ES-I3 (cell line): ENCODE measurements around the gene OR1J2.
A peak's percentile ranks its signal among the peaks of the same experiment; 100 is the strongest.

Experiments used
- H3K36me3 ChIP-seq: 2 replicates; pipeline ENCODE4 v1.6.1; 2013; ENCODE audit warnings: mild to moderate bottlenecking, low read length, control low read depth, moderate library complexity; ENCODE audit not compliant: insufficient read depth
- H3K4me1 ChIP-seq: 2 replicates; pipeline ENCODE4 v1.6.1; 2013; ENCODE audit warnings: mild to moderate bottlenecking, control low read depth, low read length; ENCODE audit not compliant: insufficient read depth
- H3K9ac ChIP-seq: 2 replicates; pipeline ENCODE4 v1.6.1; 2013; ENCODE audit warnings: low read depth, mild to moderate bottlenecking, low read length, moderate library complexity
- H3K9me3 ChIP-seq: 2 replicates; pipeline ENCODE4 v1.6.1; 2013; ENCODE audit warnings: mild to moderate bottlenecking, low read length, moderate library complexity; ENCODE audit not compliant: control insufficient read depth, insufficient read depth

Gene OR1J2, protein sequence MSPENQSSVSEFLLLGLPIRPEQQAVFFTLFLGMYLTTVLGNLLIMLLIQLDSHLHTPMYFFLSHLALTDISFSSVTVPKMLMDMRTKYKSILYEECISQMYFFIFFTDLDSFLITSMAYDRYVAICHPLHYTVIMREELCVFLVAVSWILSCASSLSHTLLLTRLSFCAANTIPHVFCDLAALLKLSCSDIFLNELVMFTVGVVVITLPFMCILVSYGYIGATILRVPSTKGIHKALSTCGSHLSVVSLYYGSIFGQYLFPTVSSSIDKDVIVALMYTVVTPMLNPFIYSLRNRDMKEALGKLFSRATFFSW

GRCh38 chr9:122510502-122510901 is at the start of gene OR1J2:
OR1J2 (plus strand) TSS chr9:122510802; CDS start chr9:122510802, 0 bp downstream.
- Histone ChIP-seq H3K4me1 (no peaks in the 10 kb centered on the region), H3K9ac (no peak within 1 kb of the TSS), H3K36me3 (no peaks in the 10 kb centered on the region), H3K9me3 (no peaks in the 10 kb centered on the region)

DNA sequence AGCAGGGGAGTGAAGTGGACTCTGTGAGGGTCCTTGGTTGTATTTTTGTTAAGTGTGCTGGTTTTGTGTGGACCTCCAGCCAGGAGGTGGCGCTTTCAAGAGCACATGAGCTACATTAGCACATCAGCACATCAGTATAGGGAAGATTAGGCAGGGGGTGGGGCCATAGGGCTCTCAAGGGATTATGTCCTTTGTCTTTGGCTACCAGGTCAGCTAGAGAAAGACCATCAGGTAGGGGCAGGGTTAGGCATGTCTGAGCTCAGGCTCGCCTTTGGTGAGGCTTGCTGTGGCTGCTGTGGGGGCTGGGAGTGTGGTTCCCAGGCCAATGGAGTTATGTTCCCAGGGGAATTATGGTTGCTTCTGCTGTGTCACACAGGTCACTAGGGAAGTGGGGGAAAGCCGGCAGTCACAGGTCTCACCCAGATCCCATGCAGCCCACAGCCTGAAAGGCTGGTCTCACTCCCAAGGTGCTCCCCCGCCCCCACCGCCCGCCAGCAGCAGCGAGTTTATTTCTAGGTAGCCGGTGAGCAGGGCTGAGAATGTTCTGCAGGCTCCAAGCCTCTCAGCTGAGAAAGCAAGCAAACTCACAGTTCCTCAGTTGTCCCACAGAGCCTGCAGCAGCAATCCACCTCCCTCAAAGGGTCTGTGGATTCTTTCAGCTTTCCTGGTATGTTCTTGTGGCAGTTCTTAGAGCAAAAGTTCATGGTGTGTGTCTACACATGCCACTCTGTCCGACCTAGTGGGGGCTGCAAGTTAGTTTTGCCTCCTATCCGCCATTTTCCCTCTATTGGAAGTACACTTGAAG is 46.6 kb upstream of the OR1J2 start:
- Histone ChIP-seq H3K9me3 (no peaks in the 10 kb centered on the region), H3K4me1 (0 out of 2 replicates have a peak, but pooled peaks cover 3% of the 10 kb centered on the region), H3K36me3 (no peaks in the 10 kb centered on the region), H3K9ac (peak overlapping the region; percentile 52; the same call in 1 of the 2 replicates)

DNA sequence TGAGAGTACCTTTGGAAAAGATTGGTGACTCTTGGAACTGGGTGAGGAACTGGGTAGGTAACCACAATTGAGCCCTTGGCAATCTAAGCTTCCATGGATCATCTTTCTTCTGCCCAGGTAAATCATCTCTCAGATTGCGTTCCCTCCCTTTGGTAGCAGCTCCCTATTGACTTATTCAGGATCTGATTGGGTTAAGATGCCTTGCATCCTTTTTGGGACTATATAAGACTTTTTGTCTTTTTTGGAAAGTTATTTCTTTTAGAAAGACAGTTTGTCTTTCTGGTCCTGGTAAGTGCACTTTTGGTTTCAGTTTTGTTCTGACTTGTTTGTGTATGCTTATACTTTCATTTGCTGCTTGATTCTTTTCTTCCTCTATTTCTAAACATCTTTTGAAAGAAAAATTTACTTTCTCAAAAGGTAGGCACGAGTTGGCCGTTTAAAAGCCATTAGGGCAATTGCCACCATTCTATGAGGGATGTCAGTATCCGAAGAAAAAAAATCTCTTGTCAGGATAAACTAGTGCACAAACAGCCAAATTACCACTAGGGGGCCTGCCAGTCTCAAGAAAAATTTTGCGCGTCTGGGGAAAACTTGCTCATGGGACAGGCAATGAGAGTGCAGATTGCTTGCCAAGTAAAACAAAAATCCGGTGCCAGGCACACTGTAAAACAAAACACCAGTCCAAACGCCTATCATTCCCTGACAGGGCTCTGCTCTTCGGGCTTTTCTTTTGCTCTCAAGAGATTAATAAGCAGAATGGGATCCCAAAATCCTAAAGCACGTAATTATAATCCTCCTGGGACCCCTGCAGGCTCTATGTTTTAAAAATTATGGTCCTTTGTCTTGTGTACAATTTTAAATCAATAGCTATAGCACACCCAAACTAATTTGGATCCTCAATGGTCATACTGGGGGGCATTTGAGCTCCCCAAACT is 45.7 kb upstream of the OR1J2 start:
- no peaks in the 10 kb centered on the region for H3K9me3 ChIP-seq
- H3K4me1 ChIP-seq, result 0 out of 2 replicates have a peak, but pooled peaks cover 3% of the 10 kb centered on the region
- H3K9ac ChIP-seq, result peak overlapping the region; percentile 52; the same call in 1 of the 2 replicates
- H3K36me3 ChIP-seq, result no peaks in the 10 kb centered on the region

DNA sequence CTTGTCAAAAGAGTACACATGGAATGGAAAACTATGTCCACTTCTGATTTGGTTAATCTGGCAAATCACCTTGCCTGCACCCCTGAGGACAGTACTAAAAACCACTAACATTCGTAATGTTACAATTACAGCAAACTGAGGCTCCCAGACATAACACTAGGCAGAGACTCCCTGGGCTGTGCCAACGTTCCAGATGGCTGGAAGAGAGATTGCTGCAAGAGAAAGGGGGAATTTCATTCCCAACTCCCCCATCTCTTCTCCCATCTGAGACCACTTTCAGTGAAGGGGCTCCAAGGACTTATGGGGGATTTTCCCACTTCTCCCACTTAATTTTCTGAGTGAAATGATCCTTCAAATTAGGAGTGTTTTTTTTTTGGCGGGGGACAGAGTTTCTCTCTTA is 44.1 kb upstream of the OR1J2 start:
- Histone ChIP-seq H3K9ac (no peak overlapping the region), H3K36me3 (no peaks in the 10 kb centered on the region), H3K4me1 (0 out of 2 replicates have a peak, but pooled peaks cover 3% of the 10 kb centered on the region), H3K9me3 (no peaks in the 10 kb centered on the region)

GRCh38 chr9:122468735-122469134 is 41.9 kb upstream of the OR1J2 start:
- H3K36me3 ChIP-seq, result no peaks in the 10 kb centered on the region
- H3K4me1 ChIP-seq, result 0 out of 2 replicates have a peak, but pooled peaks cover 3% of the 10 kb centered on the region
- H3K9ac ChIP-seq, result no peak overlapping the region
- no peaks in the 10 kb centered on the region for H3K9me3 ChIP-seq

GRCh38 chr9:122474561-122474960 is 36.0 kb upstream of the OR1J2 start:
- Histone ChIP-seq H3K9ac (no peak overlapping the region), H3K4me1 (no peaks in the 10 kb centered on the region), H3K9me3 (no peaks in the 10 kb centered on the region), H3K36me3 (no peaks in the 10 kb centered on the region)

- Histone ChIP-seq H3K36me3 (no peaks in the 10 kb centered on the region), H3K9me3 (no peaks in the 10 kb centered on the region), H3K4me1 (no peaks in the 10 kb centered on the region), H3K9ac (no peak overlapping the region)
Observed at GRCh38 chr9:122475717-122476116, 34.9 kb upstream of the OR1J2 start.

GRCh38 chr9:122477346-122477745 is 33.3 kb upstream of the OR1J2 start:
- no peaks in the 10 kb centered on the region for H3K4me1 ChIP-seq
- H3K9me3 ChIP-seq, result no peaks in the 10 kb centered on the region
- H3K36me3 ChIP-seq, result no peaks in the 10 kb centered on the region
- H3K9ac ChIP-seq, result no peak overlapping the region

DNA sequence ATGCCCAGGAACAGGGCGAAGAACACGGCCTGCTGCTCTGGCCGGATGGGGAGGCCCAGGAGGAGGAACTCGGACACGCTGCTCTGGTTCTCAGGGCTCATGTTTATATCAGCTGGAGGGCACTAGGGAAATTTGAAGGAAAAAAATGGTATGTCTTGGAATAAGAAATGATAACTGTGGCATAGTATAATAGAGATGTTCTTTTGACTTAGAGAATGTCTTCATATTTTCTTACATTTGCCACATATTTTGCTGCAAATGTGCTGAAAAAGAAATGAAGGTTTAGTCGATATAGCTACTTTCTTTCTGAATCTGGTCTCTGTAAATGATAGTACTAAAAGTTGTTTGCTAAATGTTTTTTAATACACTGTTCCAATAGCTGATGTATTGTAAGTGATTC is 32.8 kb upstream of the OR1J2 start, which contains the start of gene OR1J1:
TSS of gene OR1J1 (minus strand) at position 101 of the 400 bp plus-strand sequence. CDS start at position 101, 0 bp downstream.
- no peaks in the 10 kb centered on the region for H3K4me1 ChIP-seq
- H3K9ac ChIP-seq, result no peak within 1 kb of the TSS
- H3K36me3 ChIP-seq, result no peaks in the 10 kb centered on the region
- H3K9me3 ChIP-seq, result no peaks in the 10 kb centered on the region

DNA sequence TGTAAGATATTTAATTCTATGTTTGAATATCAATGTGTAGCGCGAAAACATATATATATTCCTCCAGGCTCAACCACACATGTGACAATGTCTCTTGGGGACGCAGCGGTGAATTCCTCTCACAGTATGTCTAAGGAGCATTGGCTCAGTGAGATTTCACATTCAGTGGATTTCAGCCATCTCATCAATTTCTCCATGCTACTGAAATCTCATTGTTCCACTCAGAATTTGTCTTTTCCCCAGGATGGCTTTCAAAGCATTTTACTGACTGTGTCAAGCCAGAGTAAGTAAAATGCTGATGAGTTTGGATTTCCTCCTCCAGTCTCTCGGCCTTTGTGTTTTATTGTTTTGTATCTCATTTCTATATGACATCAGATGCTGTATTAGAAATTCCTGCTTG is 31.5 kb upstream of the OR1J2 start:
- Histone ChIP-seq H3K36me3 (no peaks in the 10 kb centered on the region), H3K4me1 (no peaks in the 10 kb centered on the region), H3K9ac (no peak overlapping the region), H3K9me3 (no peaks in the 10 kb centered on the region)

- Histone ChIP-seq H3K9ac (no peak overlapping the region), H3K36me3 (no peaks in the 10 kb centered on the region), H3K4me1 (no peaks in the 10 kb centered on the region; the same call in 1 of the 2 replicates), H3K9me3 (no peaks in the 10 kb centered on the region; the same call in 1 of the 2 replicates)
Observed at GRCh38 chr9:122498883-122499288, 11.7 kb upstream of the OR1J2 start.

DNA sequence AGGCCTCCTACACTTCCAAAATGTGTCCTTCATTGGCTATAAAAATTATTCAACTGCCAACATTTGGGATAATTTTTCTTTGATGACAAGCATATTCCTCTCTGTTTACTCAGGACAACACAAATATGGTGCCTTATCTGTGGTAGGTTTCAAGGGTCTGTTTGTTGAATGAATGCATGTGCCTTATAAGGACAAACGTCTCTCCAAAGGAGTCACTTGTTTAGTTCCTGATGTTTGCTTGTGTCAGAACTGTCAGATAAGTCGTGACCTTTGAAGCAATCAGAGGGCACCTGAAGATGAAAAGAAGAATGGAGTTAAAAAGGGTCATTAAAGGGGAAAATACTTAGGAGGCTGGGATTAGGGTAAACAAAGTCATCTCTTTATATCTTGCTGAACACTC is 3.6 kb upstream of the OR1J2 start:
- no peaks in the 10 kb centered on the region for H3K36me3 ChIP-seq
- no peak overlapping the region for H3K9ac ChIP-seq
- no peaks in the 10 kb centered on the region for H3K4me1 ChIP-seq
- no peaks in the 10 kb centered on the region for H3K9me3 ChIP-seq

GRCh38 chr9:122518226-122518625 is 7.6 kb downstream of the OR1J2 start:
- H3K4me1 ChIP-seq, result no peaks in the 10 kb centered on the region
- no peaks in the 10 kb centered on the region for H3K36me3 ChIP-seq
- no peak overlapping the region for H3K9ac ChIP-seq
- no peaks in the 10 kb centered on the region for H3K9me3 ChIP-seq

- no peak within 1 kb of the TSS for H3K9ac ChIP-seq
- no peaks in the 10 kb centered on the region for H3K36me3 ChIP-seq
- H3K9me3 ChIP-seq, result no peaks in the 10 kb centered on the region
- no peaks in the 10 kb centered on the region for H3K4me1 ChIP-seq
Observed at GRCh38 chr9:122518841-122519240, 8.2 kb downstream of the OR1J2 start, which contains the start of gene OR1J4. OR1J4 (plus strand) TSS chr9:122519141; CDS start chr9:122519141, 0 bp downstream.
